Neutrophil (primary cell): ENCODE data around the gene ACSS3.

ENCODE experiments used
- H3K27ac ChIP-seq: fragments of 200-600 bp; sonication (generic); 2 replicates; pipeline ENCODE4 v1.5.1; 2016; ENCODE audit warnings: mild to moderate bottlenecking, moderate library complexity
- H3K27me3 ChIP-seq: fragments of 200-600 bp; sonication (generic); 2 replicates; pipeline ENCODE4 v1.6.0; 2016; ENCODE audit warnings: mild to moderate bottlenecking
- H3K36me3 ChIP-seq: fragments of 200-600 bp; sonication (generic); 2 replicates; pipeline ENCODE4 v1.5.1; 2017
- H3K4me1 ChIP-seq, 2 experiments: fragments of 200-600 bp in 1 of 2; sonication (generic) in 1 of 2; 1 replicate in 1 of 2; 2 replicates in 1 of 2; pipeline versions ENCODE4 v1.5.1 to v1.6.1; 2013 to 2016; ENCODE audit warnings: low read depth in 1 of 2, low read length in 1 of 2, mild to moderate bottlenecking in 1 of 2, moderate library complexity in 1 of 2; ENCODE audit not compliant: control insufficient read depth in 1 of 2, insufficient read depth in 1 of 2
- H3K4me3 ChIP-seq, 2 experiments: fragments of 200-600 bp in 1 of 2; sonication (generic) in 1 of 2; 1 replicate in 1 of 2; 2 replicates in 1 of 2; pipeline ENCODE4 v1.5.1; 2013 to 2016; ENCODE audit warnings: low read depth in 1 of 2, low read length in 1 of 2, mild to moderate bottlenecking in 1 of 2, moderate library complexity in 1 of 2
- H3K9me3 ChIP-seq: fragments of 200-600 bp; sonication (generic); 2 replicates; pipeline ENCODE4 v1.5.1; 2016
- TF ChIP-seq, protein P1 (sequence below): fragments of 200-600 bp; sonication (generic); IDR thresholded peaks from 2 replicates; pipeline ENCODE4 v1.5.1; 2016; ENCODE audit warnings: antibody characterized with exemption

Gene ACSS3

DNA sequence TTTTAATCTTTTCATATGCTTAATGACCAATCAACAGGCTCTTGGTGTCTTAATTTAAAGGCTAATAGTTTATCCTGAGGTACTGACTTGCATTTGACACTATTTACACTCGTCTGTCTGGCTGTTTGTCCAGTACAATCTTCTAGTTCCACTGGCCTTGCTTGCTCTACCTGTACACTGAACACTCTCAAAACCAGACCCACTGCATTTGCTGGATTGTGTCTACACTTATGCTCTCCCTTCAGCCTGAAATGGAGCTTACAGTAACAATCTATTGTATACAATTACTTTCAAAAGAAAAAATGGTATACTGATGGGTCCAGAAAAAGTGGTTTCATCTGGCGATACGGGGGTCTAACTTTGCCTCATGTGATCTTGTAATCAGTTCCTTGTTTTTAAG is 2.3 kb upstream of the ACSS3 start:
- H3K36me3 ChIP-seq, result no peaks in the 10 kb centered on the region
- H3K27me3 ChIP-seq, result peaks cover 49% of the 10 kb centered on the region
- TF ChIP-seq, protein P1, sequence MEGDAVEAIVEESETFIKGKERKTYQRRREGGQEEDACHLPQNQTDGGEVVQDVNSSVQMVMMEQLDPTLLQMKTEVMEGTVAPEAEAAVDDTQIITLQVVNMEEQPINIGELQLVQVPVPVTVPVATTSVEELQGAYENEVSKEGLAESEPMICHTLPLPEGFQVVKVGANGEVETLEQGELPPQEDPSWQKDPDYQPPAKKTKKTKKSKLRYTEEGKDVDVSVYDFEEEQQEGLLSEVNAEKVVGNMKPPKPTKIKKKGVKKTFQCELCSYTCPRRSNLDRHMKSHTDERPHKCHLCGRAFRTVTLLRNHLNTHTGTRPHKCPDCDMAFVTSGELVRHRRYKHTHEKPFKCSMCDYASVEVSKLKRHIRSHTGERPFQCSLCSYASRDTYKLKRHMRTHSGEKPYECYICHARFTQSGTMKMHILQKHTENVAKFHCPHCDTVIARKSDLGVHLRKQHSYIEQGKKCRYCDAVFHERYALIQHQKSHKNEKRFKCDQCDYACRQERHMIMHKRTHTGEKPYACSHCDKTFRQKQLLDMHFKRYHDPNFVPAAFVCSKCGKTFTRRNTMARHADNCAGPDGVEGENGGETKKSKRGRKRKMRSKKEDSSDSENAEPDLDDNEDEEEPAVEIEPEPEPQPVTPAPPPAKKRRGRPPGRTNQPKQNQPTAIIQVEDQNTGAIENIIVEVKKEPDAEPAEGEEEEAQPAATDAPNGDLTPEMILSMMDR, result no peak
- H3K4me1 ChIP-seq, result no peaks in the 10 kb centered on the region
- H3K4me3 ChIP-seq, result no peak overlapping the region
- no peaks in the 10 kb centered on the region for H3K9me3 ChIP-seq
- H3K27ac ChIP-seq, result no peak overlapping the region

DNA sequence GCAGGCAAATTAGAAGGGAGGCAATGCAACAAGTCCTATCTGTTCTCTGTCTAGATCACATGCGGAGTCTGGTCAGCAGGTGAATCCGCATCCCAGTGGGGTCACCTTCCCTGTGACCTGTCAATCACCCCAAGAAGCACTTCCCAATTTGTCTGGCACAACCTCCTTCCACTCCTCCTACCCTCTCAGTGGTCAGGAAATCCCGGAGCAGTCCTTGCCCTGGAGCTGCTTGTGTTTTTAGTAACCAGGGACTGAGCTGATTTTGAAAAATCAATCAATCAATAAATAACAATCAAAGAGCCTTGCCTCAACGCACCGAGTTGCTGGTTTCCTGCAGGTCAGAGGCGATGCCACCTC is 572 bp upstream of the ACSS3 start:
- Histone ChIP-seq H3K4me3 (peak overlapping the region in 1 of 2 experiments; percentile 11), H3K27ac (no peak overlapping the region)

DNA sequence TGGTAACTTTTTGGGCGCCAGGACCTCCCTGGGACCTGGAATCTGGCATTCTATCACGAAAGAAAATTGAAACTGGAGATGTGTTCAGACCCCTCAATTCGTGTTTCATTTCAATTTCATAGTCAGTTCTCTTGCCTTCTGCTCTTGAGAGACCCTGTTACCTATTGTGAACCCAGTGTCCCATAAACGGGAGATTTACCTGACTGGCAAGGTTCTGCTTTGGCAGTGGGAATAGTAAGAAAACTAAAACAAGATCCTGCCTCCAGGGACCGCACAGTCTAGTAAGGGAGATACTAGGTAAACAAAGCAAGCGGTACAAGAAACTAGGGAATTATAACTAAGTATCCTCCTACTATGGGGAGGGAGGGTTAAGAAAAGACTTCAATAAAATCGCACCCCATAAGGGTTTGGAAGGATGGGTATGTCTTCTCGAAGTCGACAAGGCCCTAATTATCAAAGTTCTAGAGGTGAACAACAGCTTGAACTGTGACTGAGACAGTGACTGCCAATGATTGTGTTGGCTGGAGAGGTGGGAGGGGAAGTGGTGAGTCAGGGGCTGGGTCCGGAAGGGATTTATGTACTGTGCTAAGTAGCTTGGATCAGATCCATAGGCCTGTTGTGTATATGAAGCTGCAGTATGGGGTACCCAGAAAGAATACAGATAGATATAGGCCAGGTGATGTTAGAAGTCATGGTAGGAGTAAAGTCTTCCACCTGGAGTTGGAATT is 754 bp downstream of the ACSS3 start:
- Histone ChIP-seq H3K9me3 (no peaks in the 10 kb centered on the region), H3K4me1 (no peaks in the 10 kb centered on the region), H3K27me3 (peaks cover 49% of the 10 kb centered on the region), H3K27ac (no peak overlapping the region), H3K36me3 (no peaks in the 10 kb centered on the region), H3K4me3 (no peak overlapping the region)
- TF ChIP-seq, protein P1, result no peak

More for the DNA sequence above, 572 bp upstream of the ACSS3 start:
- Histone ChIP-seq H3K4me1 (no peaks in the 10 kb centered on the region), H3K36me3 (no peaks in the 10 kb centered on the region), H3K27me3 (peaks cover 49% of the 10 kb centered on the region), H3K9me3 (no peaks in the 10 kb centered on the region)
- TF ChIP-seq, protein P1, result no peak

DNA sequence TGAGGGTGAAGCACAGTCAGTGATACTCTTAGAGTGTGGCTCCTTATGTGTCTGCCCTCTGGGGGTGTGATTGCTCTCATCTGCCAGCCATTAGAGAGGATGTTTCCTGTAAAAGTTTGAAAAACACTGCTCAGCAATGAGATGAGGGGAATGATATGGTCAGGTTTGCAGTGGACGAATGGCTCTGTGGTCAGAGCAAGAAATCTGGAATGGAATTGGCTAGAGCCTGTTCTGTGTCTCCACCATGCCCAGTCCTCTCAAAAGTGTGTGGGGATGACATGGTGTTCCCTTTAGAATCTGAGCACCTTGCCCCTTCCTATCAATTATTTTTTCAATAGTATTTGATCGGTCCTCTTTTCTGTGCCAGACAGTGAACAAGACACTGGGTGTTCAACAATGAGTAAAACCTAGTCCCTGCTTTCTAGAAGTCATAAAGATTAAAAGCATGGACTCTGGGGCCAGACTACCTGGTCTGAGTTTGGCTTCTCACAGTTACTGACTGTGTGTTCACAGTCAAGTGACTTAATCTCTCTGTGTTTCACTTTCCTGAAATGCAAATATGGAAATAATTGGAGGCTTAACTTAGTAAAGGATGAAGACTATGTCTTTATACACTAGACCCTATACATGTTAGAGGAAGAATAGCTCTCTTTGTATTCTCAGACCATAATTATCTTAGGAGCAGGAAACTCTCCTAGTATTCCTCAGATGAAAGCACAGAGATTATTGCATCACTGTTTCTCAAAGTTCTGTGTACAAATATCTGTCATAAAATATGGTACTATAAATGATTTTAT is 1.6 kb downstream of the ACSS3 start:
- no peak overlapping the region for H3K4me3 ChIP-seq
- TF ChIP-seq, protein P1, result no peak
- H3K36me3 ChIP-seq, result no peaks in the 10 kb centered on the region
- no peak overlapping the region for H3K27ac ChIP-seq
- no peaks in the 10 kb centered on the region for H3K4me1 ChIP-seq
- no peaks in the 10 kb centered on the region for H3K9me3 ChIP-seq
- H3K27me3 ChIP-seq, result peaks cover 49% of the 10 kb centered on the region

DNA sequence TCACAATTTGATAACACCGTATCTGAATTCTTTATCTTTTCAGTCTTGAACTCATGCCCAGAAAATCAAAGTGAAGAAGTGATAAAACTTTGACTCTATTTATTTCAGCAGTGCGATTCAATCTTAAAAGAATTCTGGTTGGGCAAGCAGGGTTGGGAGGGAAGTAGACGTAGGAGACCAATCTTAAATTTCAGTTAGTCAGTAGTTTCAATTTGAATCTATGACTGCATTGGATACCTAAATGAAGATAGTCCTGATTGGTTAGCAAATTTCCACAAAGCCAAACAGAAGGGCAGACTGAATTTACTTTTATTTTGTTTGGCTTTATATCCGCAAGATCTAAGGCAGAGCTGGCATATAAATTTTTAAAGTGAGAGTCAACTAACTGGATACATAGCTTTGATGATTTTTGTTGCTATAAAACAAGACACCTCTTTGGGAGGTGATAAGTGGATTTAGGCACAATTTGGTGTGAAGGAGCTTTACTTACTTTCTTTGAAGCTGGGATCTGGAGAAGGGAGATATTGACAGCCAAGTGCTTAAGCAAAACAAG is 2.6 kb downstream of the ACSS3 start:
- Histone ChIP-seq H3K9me3 (no peaks in the 10 kb centered on the region), H3K27me3 (peaks cover 40% of the 10 kb centered on the region), H3K27ac (no peak overlapping the region)

More for the DNA sequence above, 2.6 kb downstream of the ACSS3 start:
- TF ChIP-seq, protein P1, result no peak
- no peaks in the 10 kb centered on the region for H3K4me1 ChIP-seq
- no peak overlapping the region for H3K4me3 ChIP-seq
- H3K36me3 ChIP-seq, result no peaks in the 10 kb centered on the region
